Fibroblast of pulmonary artery (primary cell): ENCODE measurements around the gene AKT2.

ENCODE experiments used
- DNase-seq: peaks from one replicate; pipeline ENCODE4 v3.0.0-alpha.2; 2010; ENCODE audit warnings: low read depth
- H3K4me3 ChIP-seq: replicated peaks from 2 replicates; pipeline ENCODE4 v1.5.1; 2011; ENCODE audit warnings: low read depth, mild to moderate bottlenecking, control low read depth, low read length, moderate library complexity
- TF ChIP-seq, protein P1 (sequence below): IDR thresholded peaks from 2 replicates; pipeline ENCODE4 v1.5.1; 2011; ENCODE audit warnings: mild to moderate bottlenecking, control low read depth, low read length, inconsistent platforms; ENCODE audit errors: missing control alignments

The AKT2 gene

DNA sequence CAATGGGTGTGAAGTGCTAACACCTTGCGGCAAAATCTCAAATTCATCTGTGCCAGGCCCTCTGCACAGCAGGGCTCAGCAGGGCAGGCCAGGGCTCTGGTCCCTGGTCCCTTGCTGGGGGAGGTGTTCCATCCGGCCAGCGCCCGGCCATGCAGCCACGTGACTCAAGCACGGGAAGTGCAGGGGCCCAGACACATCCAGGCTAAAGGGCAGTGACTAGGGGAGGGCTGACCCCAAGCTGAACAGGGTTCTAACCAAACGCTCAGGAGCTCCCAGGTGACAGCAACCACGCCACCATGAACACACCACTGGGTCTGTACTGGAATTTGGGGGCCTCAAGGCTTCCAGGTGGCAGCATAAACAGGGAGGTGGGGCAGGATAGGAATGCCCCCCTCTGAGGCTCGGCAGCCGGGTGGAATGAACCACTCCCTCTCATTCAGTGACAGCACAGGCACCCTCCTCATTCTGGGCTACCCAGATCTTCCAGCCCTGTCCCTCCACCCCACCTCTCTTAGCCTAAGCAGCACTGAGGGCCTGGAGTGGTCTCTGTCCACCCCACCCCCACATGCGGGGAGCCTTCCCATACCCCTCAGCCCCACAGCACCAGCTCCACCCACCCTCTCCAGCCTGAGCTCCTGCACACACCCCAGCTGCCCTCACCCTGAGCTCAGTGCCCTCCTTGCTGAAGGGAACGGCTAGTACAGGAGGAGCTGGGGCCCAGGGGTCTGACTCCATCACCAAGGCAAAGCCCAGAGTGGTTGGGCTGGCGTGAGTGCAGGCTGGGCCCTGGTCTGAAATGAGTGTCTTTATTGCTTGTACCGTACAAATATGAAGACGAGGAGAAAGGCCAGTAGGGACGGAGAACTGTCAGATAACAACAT lies 53.4 kb downstream of the AKT2 start:
- TF ChIP-seq, protein P1, sequence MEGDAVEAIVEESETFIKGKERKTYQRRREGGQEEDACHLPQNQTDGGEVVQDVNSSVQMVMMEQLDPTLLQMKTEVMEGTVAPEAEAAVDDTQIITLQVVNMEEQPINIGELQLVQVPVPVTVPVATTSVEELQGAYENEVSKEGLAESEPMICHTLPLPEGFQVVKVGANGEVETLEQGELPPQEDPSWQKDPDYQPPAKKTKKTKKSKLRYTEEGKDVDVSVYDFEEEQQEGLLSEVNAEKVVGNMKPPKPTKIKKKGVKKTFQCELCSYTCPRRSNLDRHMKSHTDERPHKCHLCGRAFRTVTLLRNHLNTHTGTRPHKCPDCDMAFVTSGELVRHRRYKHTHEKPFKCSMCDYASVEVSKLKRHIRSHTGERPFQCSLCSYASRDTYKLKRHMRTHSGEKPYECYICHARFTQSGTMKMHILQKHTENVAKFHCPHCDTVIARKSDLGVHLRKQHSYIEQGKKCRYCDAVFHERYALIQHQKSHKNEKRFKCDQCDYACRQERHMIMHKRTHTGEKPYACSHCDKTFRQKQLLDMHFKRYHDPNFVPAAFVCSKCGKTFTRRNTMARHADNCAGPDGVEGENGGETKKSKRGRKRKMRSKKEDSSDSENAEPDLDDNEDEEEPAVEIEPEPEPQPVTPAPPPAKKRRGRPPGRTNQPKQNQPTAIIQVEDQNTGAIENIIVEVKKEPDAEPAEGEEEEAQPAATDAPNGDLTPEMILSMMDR: no peak
- DNase-seq: no peak
- H3K4me3 ChIP-seq: no peak overlapping the region

GRCh38 chr19:40231057-40231456 lies 54.1 kb downstream of the AKT2 start:
- no peak for DNase-seq

GRCh38 chr19:40229926-40230417 lies 55.2 kb downstream of the AKT2 start:
- TF ChIP-seq, protein P1: no peak
- no peak overlapping the region for H3K4me3 ChIP-seq
- DNase-seq: no peak

More at GRCh38 chr19:40231057-40231456, 54.1 kb downstream of the AKT2 start:
- TF ChIP-seq, protein P1: no peak
- no peak overlapping the region for H3K4me3 ChIP-seq

DNA sequence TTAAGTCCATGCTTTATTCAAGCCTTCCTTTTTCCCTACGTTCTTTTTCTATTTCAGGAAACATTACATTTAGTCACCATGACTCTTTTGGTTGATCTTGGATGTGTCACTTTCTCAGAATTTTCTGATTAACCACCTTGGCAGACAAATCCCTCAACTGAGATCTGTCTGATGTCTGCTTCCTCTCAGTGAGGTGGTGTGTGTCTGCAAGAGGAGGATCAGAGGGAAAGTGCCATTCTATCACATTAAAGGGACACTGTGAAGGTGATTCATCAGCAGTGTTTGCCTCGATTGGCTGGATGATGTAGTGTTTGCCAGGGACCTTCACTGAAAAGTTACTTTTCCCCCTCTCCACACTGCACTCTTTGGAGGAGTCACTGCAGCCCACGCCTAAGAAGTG lies 55.7 kb downstream of the AKT2 start:
- no peak for DNase-seq
- TF ChIP-seq, protein P1: no peak
- no peak overlapping the region for H3K4me3 ChIP-seq

- no peak overlapping the region for H3K4me3 ChIP-seq
- no peak for DNase-seq
- TF ChIP-seq, protein P1: no peak
Observed at GRCh38 chr19:40228863-40229262, 56.3 kb downstream of the AKT2 start.

- H3K4me3 ChIP-seq: no peak overlapping the region
- TF ChIP-seq, protein P1: no peak
- DNase-seq: no peak
Observed at GRCh38 chr19:40228346-40228745, 56.8 kb downstream of the AKT2 start.
